PC-9 (cell line): ENCODE results near the gene OR10A4. TPM values are rescaled to one million over a fixed set of nuclear protein-coding genes. Genes with fewer than 3 reads are reported as not detected.

ENCODE experiments used
- BruUV-seq: library from RNA; stranded (reverse); fragments of 400-500 nt; replicated peaks from 2 replicates; lab custom pipeline; 2021; lab: Mats Ljungman, UMichigan
- CTCF ChIA-PET: fragments of 300-600 bp; sonication (Branson Sonifier 250); formaldehyde crosslinking; loops from one replicate; lab custom pipeline; 2022; ENCODE audit warnings: antibody characterized with exemption; lab: Charles Lee
- POLR2A ChIA-PET: fragments of 300-600 bp; sonication (Branson Sonifier 250); formaldehyde crosslinking; loops from one replicate; lab custom pipeline; 2022; ENCODE audit warnings: antibody characterized with exemption; ENCODE audit not compliant: unreplicated experiment; lab: Charles Lee
- DNase-seq, 2 experiments: peaks; one replicate each; pipeline versions ENCODE4 v3.0.0 to v3.0.0-alpha.2; 2015 to 2022; ENCODE audit warnings: mixed read lengths in 1 of 2
- H2AFZ ChIP-seq: fragments of 200-600 bp; sonication (generic); 2 replicates; pipeline ENCODE4 v1.8.1; 2017; ENCODE audit warnings: antibody characterized with exemption
- H3F3A ChIP-seq: fragments of 200-600 bp; sonication (generic); 2 replicates; pipeline ENCODE4 v1.8.1; 2017; ENCODE audit warnings: antibody characterized with exemption, mild to moderate bottlenecking, low read depth; ENCODE audit not compliant: insufficient read depth
- H3K27ac ChIP-seq: fragments of 200-600 bp; sonication (generic); 2 replicates; pipeline ENCODE4 v1.6.1; 2016; ENCODE audit warnings: mixed run types
- H3K27me3 ChIP-seq: fragments of 200-600 bp; sonication (generic); 2 replicates; pipeline ENCODE4 v1.6.1; 2016; ENCODE audit warnings: low read depth, mixed run types; ENCODE audit not compliant: insufficient read depth
- H3K36me3 ChIP-seq: fragments of 200-600 bp; sonication (generic); 2 replicates; pipeline ENCODE4 v1.6.1; 2016; ENCODE audit warnings: low read depth, mixed run types
- H3K4me1 ChIP-seq: fragments of 200-600 bp; sonication (generic); replicated peaks from 2 replicates; pipeline ENCODE4 v1.6.1; 2016; ENCODE audit warnings: mixed run types; ENCODE audit not compliant: insufficient read depth
- H3K4me2 ChIP-seq: fragments of 200-600 bp; sonication (generic); 2 replicates; pipeline ENCODE4 v1.6.1; 2017; ENCODE audit warnings: mixed run types
- H3K4me3 ChIP-seq: fragments of 200-600 bp; sonication (generic); 2 replicates; pipeline ENCODE4 v1.6.1; 2016; ENCODE audit warnings: mixed run types
- H3K79me2 ChIP-seq: fragments of 200-600 bp; sonication (generic); 2 replicates; pipeline ENCODE4 v1.6.1; 2017; ENCODE audit warnings: low read depth, mixed run types
- H3K9me2 ChIP-seq: fragments of 200-600 bp; sonication (generic); 2 replicates; pipeline ENCODE4 v1.8.1; 2017; ENCODE audit warnings: mild to moderate bottlenecking; ENCODE audit not compliant: insufficient read depth
- H3K9me3 ChIP-seq: fragments of 200-600 bp; sonication (generic); 2 replicates; pipeline ENCODE4 v1.8.1; 2016; ENCODE audit warnings: low read depth; ENCODE audit not compliant: insufficient read depth
- H4K20me1 ChIP-seq: fragments of 200-600 bp; sonication (generic); 2 replicates; pipeline ENCODE4 v1.8.1; 2017; ENCODE audit not compliant: insufficient read depth
- EZH2 ChIP-seq: fragments of 200-600 bp; sonication (generic); IDR thresholded peaks from 2 replicates; pipeline ENCODE4 v1.8.0; 2017; ENCODE audit warnings: antibody characterized with exemption, low read depth
- intact Hi-C: fragments of 100-400 bp; cut with micrococcal nuclease; formaldehyde crosslinking; loops from one replicate; pipeline ENCODE4 v1.10.0; 2022; ENCODE audit not compliant: unreplicated experiment
- total RNA-seq: library from RNA; stranded (reverse); gene quantifications from 2 replicates; pipeline ENCODE4 v1.2.3, GENCODE V29; 2021
- TF ChIP-seq, protein P1 (sequence below): fragments of 200-600 bp; sonication (generic); conservative IDR thresholded peaks from 2 replicates; pipeline ENCODE4 v1.6.1; 2017; ENCODE audit warnings: mixed run types, antibody characterized with exemption, mild to moderate bottlenecking, moderate library complexity

The OR10A4 gene
- total RNA-seq, 1 experiment from 2014 or later, result not detected

DNA sequence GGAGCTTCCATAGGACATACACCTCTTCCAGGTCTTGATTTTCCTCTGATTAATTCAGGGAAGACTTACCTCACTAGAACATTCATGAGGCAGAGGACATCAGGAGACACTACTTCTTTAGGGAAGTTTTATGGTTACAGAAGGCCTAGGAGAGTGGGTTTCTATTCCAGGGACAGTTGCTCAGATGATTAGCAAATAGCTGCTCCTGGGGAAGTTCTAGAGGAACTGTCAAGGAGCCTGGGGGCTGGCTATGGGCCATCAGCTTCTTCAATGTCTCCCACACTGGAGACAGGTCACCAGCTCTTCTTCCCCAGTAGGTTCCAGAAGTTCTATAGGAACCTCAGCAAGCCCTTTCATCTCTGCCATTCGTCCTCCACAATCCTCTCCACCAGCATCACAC lies 42.4 kb upstream of the OR10A4 start:
- intact Hi-C loops, result no loop called here
- POLR2A ChIA-PET, result no interaction called here
- Histone ChIP-seq H4K20me1 (no peaks in the 10 kb centered on the region), H3K27ac (no peak overlapping the region), H3F3A (no peaks in the 10 kb centered on the region), H3K4me1 (no peaks in the 10 kb centered on the region), H3K4me3 (no peak overlapping the region), H3K36me3 (no peaks in the 10 kb centered on the region), H3K79me2 (no peaks in the 10 kb centered on the region), H3K4me2 (no peak overlapping the region), H3K27me3 (no peaks in the 10 kb centered on the region), H2AFZ (no peak overlapping the region), H3K9me2 (no peaks in the 10 kb centered on the region), H3K9me3 (no peaks in the 10 kb centered on the region)
- TF ChIP-seq EZH2, result no peak
- TF ChIP-seq, protein P1, sequence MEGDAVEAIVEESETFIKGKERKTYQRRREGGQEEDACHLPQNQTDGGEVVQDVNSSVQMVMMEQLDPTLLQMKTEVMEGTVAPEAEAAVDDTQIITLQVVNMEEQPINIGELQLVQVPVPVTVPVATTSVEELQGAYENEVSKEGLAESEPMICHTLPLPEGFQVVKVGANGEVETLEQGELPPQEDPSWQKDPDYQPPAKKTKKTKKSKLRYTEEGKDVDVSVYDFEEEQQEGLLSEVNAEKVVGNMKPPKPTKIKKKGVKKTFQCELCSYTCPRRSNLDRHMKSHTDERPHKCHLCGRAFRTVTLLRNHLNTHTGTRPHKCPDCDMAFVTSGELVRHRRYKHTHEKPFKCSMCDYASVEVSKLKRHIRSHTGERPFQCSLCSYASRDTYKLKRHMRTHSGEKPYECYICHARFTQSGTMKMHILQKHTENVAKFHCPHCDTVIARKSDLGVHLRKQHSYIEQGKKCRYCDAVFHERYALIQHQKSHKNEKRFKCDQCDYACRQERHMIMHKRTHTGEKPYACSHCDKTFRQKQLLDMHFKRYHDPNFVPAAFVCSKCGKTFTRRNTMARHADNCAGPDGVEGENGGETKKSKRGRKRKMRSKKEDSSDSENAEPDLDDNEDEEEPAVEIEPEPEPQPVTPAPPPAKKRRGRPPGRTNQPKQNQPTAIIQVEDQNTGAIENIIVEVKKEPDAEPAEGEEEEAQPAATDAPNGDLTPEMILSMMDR, result no peak
- CTCF ChIA-PET, result no interaction called here
- BruUV-seq, result no TSS peak
- DNase-seq, result no peak

DNA sequence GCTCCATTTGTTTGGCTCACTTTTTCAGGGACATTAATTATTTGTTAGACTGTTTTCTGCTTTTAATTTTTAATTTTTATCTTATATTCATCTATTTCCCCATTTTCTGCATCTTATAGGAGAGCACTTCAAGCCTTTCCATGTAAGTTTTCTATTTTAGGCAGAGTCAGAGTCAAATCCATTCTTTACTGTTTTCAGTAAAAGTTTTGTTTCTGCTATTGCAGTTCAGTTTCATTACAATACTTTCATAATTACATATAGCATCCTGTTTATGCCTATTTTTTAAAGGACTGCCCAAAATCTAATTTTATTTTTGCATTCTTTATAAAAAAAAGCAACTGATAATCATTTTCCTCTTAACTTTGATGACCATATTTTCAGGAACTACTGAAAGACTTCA lies 34.7 kb upstream of the OR10A4 start:
- no TSS peak for BruUV-seq
- ChIA-PET POLR2A (no interaction called here), CTCF (no interaction called here)
- Histone ChIP-seq H3K27me3 (no peaks in the 10 kb centered on the region), H3K27ac (no peak overlapping the region), H4K20me1 (no peaks in the 10 kb centered on the region), H3K4me2 (no peak overlapping the region), H2AFZ (no peak overlapping the region), H3K9me2 (no peaks in the 10 kb centered on the region), H3K4me3 (no peak overlapping the region), H3K79me2 (no peaks in the 10 kb centered on the region), H3K4me1 (no peaks in the 10 kb centered on the region), H3K36me3 (no peaks in the 10 kb centered on the region), H3F3A (no peaks in the 10 kb centered on the region), H3K9me3 (no peaks in the 10 kb centered on the region)
- intact Hi-C loops, result no loop called here
- DNase-seq, result no peak
- TF ChIP-seq, protein P1, result no peak
- no peak for TF ChIP-seq EZH2

DNA sequence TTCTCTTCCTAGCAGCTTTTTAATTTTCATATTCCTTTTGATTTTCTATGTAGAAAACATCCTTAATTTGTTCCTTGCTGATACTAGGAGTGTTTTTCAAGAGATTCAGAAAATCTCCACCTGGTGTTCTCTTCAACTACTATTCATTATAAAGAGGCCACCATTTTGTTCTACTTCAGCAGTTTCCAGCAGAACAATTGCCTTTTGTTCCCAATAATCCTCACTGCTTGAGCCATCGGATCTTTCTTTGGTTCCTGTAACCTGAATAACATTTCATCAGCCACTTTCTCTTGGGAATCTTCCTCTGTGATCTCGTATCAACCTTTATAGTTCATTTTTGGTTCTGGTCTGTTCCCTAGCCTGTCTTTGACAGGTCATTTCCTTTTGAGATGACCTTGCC lies 32.8 kb upstream of the OR10A4 start:
- BruUV-seq, result no TSS peak
- Histone ChIP-seq H3K79me2 (no peaks in the 10 kb centered on the region), H3K27me3 (no peaks in the 10 kb centered on the region), H3K4me1 (no peaks in the 10 kb centered on the region), H4K20me1 (no peaks in the 10 kb centered on the region), H3K9me3 (no peaks in the 10 kb centered on the region), H3K36me3 (no peaks in the 10 kb centered on the region), H3F3A (no peaks in the 10 kb centered on the region), H3K4me2 (no peak overlapping the region), H3K27ac (no peak overlapping the region), H3K4me3 (no peak overlapping the region), H3K9me2 (no peaks in the 10 kb centered on the region), H2AFZ (no peak overlapping the region)
- no peak for DNase-seq
- ChIA-PET POLR2A (no interaction called here), CTCF (no interaction called here)
- intact Hi-C loops, result no loop called here
- TF ChIP-seq EZH2, result no peak
- TF ChIP-seq, protein P1, result no peak
